Measurements from ENCODE around the gene PXN. TPM values are rescaled to one million over a fixed set of nuclear protein-coding genes. Genes with fewer than 3 reads are reported as not detected.

The PXN gene
- total and polyA plus RNA-seq, 2 experiments from 2014 or later = 38.4 to 76.0 TPM

- peaks cover 10% of the 10 kb centered on the region for H3K36me3 ChIP-seq (ENCODE audit: insufficient read depth)
These were observed 54.2 kb downstream of the PXN start for GRCh38 chr12:120211243-120211903.

More at GRCh38 chr12:120211243-120211903, 54.2 kb downstream of the PXN start:
- H3K4me2 ChIP-seq = no peak overlapping the region
- H3F3A ChIP-seq (replicated peaks; ENCODE audit: low read depth) = peaks cover 14% of the 10 kb centered on the region; the same call in 1 of the 2 replicates
- H3K79me2 ChIP-seq (replicated peaks; ENCODE audit: insufficient read depth) = no peaks in the 10 kb centered on the region
- no peaks in the 10 kb centered on the region for H3K27me3 ChIP-seq (ENCODE audit: insufficient read depth)
- DNase-seq (ENCODE audit: low spot score) (no peak), ATAC-seq (no peak)
- H2AFZ ChIP-seq = no peak overlapping the region
- peaks cover 10% of the 10 kb centered on the region; the same call in 1 of the 2 replicates for H4K20me1 ChIP-seq (replicated peaks; ENCODE audit: insufficient read depth)
- no peak overlapping the region for H3K4me3 ChIP-seq
- 0 out of 3 replicates have a peak, but pooled peaks cover 1% of the 10 kb centered on the region for H3K9me3 Mint-ChIP-seq
- TF ChIP-seq CREB1 (CRISPR knock-in tag; IDR thresholded peaks at IDR 0.05; ENCODE audit: low read depth) = no peak
- TF ChIP-seq ZNF331 (CRISPR knock-in tag; IDR thresholded peaks at IDR 0.05; ENCODE audit: low read depth) = no peak
- no peak for TF ChIP-seq REST (IDR thresholded peaks at IDR 0.05; ENCODE audit: unreplicated experiment)
- TF ChIP-seq ETS1 (IDR thresholded peaks at IDR 0.05) = no peak
- no peak for TF ChIP-seq ZNF462 (CRISPR knock-in tag; IDR thresholded peaks at IDR 0.05)
- no peak for TF ChIP-seq CTCF (conservative IDR thresholded peaks at IDR 0.05; ENCODE audit: low read depth in 2 of 2)
- H3K27ac Mint-ChIP-seq = 0 out of 2 replicates have a peak overlapping the region, but pooled peaks have one; percentile 17
- H3K4me1 Mint-ChIP-seq = peaks cover 6% of the 10 kb centered on the region
- H3K9me2 ChIP-seq (ENCODE audit: insufficient read depth) = no peaks in the 10 kb centered on the region
- peaks cover 64% of the 10 kb centered on the region for H3K36me3 Mint-ChIP-seq (ENCODE audit: low read depth)
- no peaks in the 10 kb centered on the region; the same call in 1 of the 2 replicates for H3K4me1 ChIP-seq (ENCODE audit: insufficient read depth)
- H3K27me3 Mint-ChIP-seq (ENCODE audit: insufficient read depth, low read depth, poor library complexity) = peaks cover 13% of the 10 kb centered on the region
- no peak overlapping the region for H3K4me3 Mint-ChIP-seq
- H3K27ac ChIP-seq (ENCODE audit: low read depth) = no peak overlapping the region

All from GM23338 (cell line).